ENCODE measurements around the gene PDGFD.

Gene PDGFD

DNA sequence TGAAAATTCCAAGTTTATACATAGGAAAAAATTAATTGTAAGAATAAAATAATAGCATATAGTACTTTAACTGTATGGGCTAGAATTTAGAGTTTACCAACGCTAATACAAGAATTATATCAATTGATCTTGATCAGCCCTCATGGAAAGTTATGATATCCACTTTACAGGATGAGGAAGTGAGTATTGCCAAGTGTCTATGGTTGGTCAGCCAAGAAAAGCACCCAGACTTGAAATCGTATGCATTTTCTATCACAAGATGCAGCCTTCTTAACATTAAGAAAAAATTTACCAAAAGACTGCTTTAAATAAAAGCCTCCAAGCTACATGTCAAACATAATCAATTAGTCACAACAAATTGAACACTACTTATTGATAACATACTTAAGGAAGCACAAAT, 74.5 kb downstream of the PDGFD start:
- Mint-ChIP-seq H3K4me1 (peaks cover 29% of the 10 kb centered on the region), H3K4me3 (no peak overlapping the region), H3K36me3 (ENCODE audit: low read depth) (no peaks in the 10 kb centered on the region), H3K27ac (no peak overlapping the region), H3K27me3 (ENCODE audit: low read depth, poor library complexity) (no peaks in the 10 kb centered on the region), H3K9me3 (no peaks in the 10 kb centered on the region)
- no peak for DNase-seq
- TF ChIP-seq, protein P1, sequence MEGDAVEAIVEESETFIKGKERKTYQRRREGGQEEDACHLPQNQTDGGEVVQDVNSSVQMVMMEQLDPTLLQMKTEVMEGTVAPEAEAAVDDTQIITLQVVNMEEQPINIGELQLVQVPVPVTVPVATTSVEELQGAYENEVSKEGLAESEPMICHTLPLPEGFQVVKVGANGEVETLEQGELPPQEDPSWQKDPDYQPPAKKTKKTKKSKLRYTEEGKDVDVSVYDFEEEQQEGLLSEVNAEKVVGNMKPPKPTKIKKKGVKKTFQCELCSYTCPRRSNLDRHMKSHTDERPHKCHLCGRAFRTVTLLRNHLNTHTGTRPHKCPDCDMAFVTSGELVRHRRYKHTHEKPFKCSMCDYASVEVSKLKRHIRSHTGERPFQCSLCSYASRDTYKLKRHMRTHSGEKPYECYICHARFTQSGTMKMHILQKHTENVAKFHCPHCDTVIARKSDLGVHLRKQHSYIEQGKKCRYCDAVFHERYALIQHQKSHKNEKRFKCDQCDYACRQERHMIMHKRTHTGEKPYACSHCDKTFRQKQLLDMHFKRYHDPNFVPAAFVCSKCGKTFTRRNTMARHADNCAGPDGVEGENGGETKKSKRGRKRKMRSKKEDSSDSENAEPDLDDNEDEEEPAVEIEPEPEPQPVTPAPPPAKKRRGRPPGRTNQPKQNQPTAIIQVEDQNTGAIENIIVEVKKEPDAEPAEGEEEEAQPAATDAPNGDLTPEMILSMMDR (IDR thresholded peaks at IDR 0.05) = no peak

DNA sequence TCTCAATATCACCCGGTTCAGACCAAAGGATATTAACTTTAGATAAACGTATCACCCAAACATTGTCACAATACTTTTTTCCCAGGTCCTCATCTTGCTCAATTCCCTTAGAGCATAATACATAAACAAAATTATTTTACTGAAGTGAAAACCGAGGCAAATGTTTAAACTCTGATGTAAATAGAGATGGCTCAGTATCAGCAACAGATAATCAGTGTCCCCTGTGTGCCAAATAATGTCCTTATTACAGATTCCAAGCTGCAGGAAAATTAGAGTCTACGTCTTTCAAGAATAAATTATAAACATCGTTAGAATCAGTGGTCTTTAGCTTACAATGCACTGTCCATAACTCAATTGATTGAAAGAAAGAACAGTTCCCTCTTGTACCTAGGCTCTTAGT, 77.3 kb downstream of the PDGFD start:
- no peak overlapping the region for H3K27ac Mint-ChIP-seq
- peaks cover 5% of the 10 kb centered on the region for H3K4me1 Mint-ChIP-seq
- TF ChIP-seq, protein P1 (IDR thresholded peaks at IDR 0.05) = no peak
- no peak overlapping the region for H3K4me3 Mint-ChIP-seq
- H3K9me3 Mint-ChIP-seq = no peaks in the 10 kb centered on the region
- H3K36me3 Mint-ChIP-seq (ENCODE audit: low read depth) = no peaks in the 10 kb centered on the region
- DNase-seq = no peak
- H3K27me3 Mint-ChIP-seq (ENCODE audit: low read depth, poor library complexity) = no peaks in the 10 kb centered on the region

- no peak overlapping the region for H3K4me3 Mint-ChIP-seq
- no peaks in the 10 kb centered on the region for H3K27me3 Mint-ChIP-seq (ENCODE audit: low read depth, poor library complexity)
- TF ChIP-seq, protein P1 (IDR thresholded peaks at IDR 0.05) = no peak
- H3K27ac Mint-ChIP-seq = no peak overlapping the region
- H3K36me3 Mint-ChIP-seq (ENCODE audit: low read depth) = no peaks in the 10 kb centered on the region
- no peaks in the 10 kb centered on the region for H3K4me1 Mint-ChIP-seq
- DNase-seq = no peak
- H3K9me3 Mint-ChIP-seq = no peaks in the 10 kb centered on the region
Observed at GRCh38 chr11:104078995-104079394, 85.0 kb downstream of the PDGFD start.

DNA sequence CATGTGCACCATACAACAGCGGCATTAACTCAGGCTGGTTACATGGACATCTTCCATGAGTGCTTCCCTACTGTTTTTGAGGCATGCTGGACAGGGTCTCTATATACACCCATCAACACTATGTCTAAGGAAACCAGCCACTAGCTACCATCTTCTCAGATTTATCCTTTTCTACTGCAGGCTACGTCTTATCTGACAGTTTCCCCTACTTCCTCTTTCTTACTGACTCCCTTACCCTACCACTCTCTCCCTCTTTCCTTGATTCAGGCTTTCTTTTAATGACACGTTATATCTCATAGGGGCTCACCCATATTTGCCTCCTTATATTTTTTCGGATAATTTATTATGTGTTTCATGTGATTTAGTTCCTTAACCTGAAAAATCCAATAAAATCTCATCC, 85.7 kb downstream of the PDGFD start:
- H3K4me1 Mint-ChIP-seq = no peaks in the 10 kb centered on the region
- TF ChIP-seq, protein P1 (IDR thresholded peaks at IDR 0.05) = no peak
- no peak overlapping the region for H3K27ac Mint-ChIP-seq
- no peak overlapping the region for H3K4me3 Mint-ChIP-seq
- no peaks in the 10 kb centered on the region for H3K9me3 Mint-ChIP-seq
- no peaks in the 10 kb centered on the region for H3K27me3 Mint-ChIP-seq (ENCODE audit: low read depth, poor library complexity)
- H3K36me3 Mint-ChIP-seq (ENCODE audit: low read depth) = no peaks in the 10 kb centered on the region
- no peak for DNase-seq

- H3K4me3 Mint-ChIP-seq = no peak overlapping the region
Observed at GRCh38 chr11:104076455-104076854, 87.5 kb downstream of the PDGFD start.

GRCh38 chr11:104075706-104076105, 88.2 kb downstream of the PDGFD start:
- Mint-ChIP-seq H3K4me1 (no peaks in the 10 kb centered on the region), H3K27ac (no peak overlapping the region), H3K9me3 (no peaks in the 10 kb centered on the region), H3K27me3 (ENCODE audit: low read depth, poor library complexity) (no peaks in the 10 kb centered on the region), H3K4me3 (no peak overlapping the region), H3K36me3 (ENCODE audit: low read depth) (no peaks in the 10 kb centered on the region)
- no peak for DNase-seq
- TF ChIP-seq, protein P1 (IDR thresholded peaks at IDR 0.05) = no peak

More at GRCh38 chr11:104076455-104076854, 87.5 kb downstream of the PDGFD start:
- Mint-ChIP-seq H3K36me3 (ENCODE audit: low read depth) (no peaks in the 10 kb centered on the region), H3K9me3 (no peaks in the 10 kb centered on the region), H3K27me3 (ENCODE audit: low read depth, poor library complexity) (no peaks in the 10 kb centered on the region), H3K4me1 (no peaks in the 10 kb centered on the region), H3K27ac (no peak overlapping the region)
- TF ChIP-seq, protein P1 (IDR thresholded peaks at IDR 0.05) = no peak
- DNase-seq = no peak
